Esophagus squamous epithelium (tissue), 4 donors: ENCODE results near the gene NXN.
"Not testable (repeated sequence)": the region's sequence is repeated elsewhere in the genome, so short reads cannot be mapped to it uniquely, and the experiment has no call there.

Source experiments
- POLR2A ChIP-seq, 4 donors: fragments of 450-650 bp; IDR thresholded peaks; one replicate each; pipeline ENCODE4 v1.6.1; 2017; ENCODE audit warnings: antibody characterized with exemption in 4 of 4, mild to moderate bottlenecking in 4 of 4, moderate library complexity in 3 of 4
- TF ChIP-seq, protein P1 (sequence below), 6 experiments: fragments of 450-650 bp in 4 of 6; fragments of 200-600 bp in 2 of 6; sonication (generic) in 2 of 6; IDR thresholded peaks; one replicate each; pipeline ENCODE4 v1.5.1; 2016 to 2019; ENCODE audit warnings: antibody characterized with exemption in 6 of 6, mild to moderate bottlenecking in 4 of 6, moderate library complexity in 4 of 6

DNA sequence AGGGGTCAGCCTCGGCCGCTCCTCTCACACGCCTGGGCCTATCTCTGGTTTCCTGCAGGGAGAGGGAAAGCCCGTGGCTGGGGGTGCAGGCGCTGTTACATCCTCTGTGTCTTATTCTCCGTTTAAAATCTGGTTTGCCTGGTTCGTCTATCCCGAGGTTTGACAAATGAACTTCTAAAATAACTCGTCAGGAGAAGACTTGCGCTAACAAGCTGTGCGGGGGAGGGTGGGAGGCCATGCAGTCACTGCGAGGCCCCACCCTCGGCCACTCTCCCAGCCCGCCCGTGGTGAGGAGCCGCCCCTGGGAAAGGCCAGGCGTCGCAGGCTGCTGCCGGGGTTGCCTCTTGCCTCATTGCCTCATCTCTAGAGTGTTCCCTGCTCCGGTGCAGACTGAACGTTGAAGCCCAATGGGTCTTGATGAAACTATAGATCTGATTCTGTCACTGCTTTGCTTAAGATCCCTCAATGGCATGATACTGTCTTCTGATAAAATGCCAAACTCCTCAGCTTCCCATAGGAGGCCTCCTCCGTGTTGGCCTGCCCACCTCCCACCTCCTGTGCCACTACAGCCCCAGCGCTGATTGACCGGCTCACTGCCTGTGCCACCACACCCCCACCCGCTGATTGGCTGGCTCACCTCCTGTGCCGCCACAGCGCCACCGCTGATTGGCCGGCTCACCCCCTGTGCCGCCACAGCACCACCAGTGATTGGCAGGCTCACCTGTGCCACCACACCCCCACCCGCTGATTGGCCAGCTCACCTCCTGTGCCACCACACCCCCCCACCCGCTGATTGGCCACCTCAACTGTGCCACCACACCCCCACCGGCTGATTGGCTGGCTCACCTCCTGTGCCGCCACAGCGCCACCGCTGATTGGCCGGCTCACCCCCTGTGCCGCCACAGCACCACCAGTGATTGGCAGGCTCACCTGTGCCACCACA is 189.4 kb downstream of the NXN start:
- TF ChIP-seq, protein P1, sequence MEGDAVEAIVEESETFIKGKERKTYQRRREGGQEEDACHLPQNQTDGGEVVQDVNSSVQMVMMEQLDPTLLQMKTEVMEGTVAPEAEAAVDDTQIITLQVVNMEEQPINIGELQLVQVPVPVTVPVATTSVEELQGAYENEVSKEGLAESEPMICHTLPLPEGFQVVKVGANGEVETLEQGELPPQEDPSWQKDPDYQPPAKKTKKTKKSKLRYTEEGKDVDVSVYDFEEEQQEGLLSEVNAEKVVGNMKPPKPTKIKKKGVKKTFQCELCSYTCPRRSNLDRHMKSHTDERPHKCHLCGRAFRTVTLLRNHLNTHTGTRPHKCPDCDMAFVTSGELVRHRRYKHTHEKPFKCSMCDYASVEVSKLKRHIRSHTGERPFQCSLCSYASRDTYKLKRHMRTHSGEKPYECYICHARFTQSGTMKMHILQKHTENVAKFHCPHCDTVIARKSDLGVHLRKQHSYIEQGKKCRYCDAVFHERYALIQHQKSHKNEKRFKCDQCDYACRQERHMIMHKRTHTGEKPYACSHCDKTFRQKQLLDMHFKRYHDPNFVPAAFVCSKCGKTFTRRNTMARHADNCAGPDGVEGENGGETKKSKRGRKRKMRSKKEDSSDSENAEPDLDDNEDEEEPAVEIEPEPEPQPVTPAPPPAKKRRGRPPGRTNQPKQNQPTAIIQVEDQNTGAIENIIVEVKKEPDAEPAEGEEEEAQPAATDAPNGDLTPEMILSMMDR (IDR thresholded peaks at IDR 0.05) = not testable (repeated sequence)
- TF ChIP-seq POLR2A (IDR thresholded peaks at IDR 0.05) = not testable (repeated sequence)
